SJSA1 (cell line): ENCODE results near the gene BMPER. TPM values are rescaled to one million over a fixed set of nuclear protein-coding genes. Genes with fewer than 3 reads are reported as not detected.
A peak's percentile ranks its signal among the peaks of the same experiment; 100 is the strongest.

Source experiments
- DNase-seq, 2 experiments: peaks; one replicate each; pipeline ENCODE4 v3.0.0-alpha.2; 2015 to 2020; ENCODE audit warnings: low spot score in 2 of 2, low read depth in 1 of 2
- H3K27ac ChIP-seq: fragments of 250-450 bp; sonication (Bioruptor Pico); 2 replicates; pipeline ENCODE4 v1.5.1; 2020; ENCODE audit warnings: mild to moderate bottlenecking, moderate library complexity
- H3K27me3 ChIP-seq: fragments of 250-450 bp; sonication (Bioruptor Pico); replicated peaks from 2 replicates; pipeline ENCODE4 v1.5.1; 2020; ENCODE audit warnings: mild to moderate bottlenecking, moderate library complexity
- H3K36me3 ChIP-seq: fragments of 250-450 bp; sonication (Bioruptor Pico); 2 replicates; pipeline ENCODE4 v1.5.1; 2020; ENCODE audit warnings: mild to moderate bottlenecking
- H3K4me1 ChIP-seq: fragments of 250-450 bp; sonication (Bioruptor Pico); replicated peaks from 2 replicates; pipeline ENCODE4 v1.6.1; 2021; ENCODE audit warnings: mild to moderate bottlenecking
- H3K4me3 ChIP-seq: fragments of 250-450 bp; sonication (Bioruptor Pico); 2 replicates; pipeline ENCODE4 v1.5.1; 2020; ENCODE audit warnings: mild to moderate bottlenecking
- H3K9me3 ChIP-seq: fragments of 250-450 bp; sonication (Bioruptor Pico); replicated peaks from 2 replicates; pipeline ENCODE4 v1.5.1; 2020; ENCODE audit warnings: mild to moderate bottlenecking
- total RNA-seq: library from RNA; depleted of rRNA; stranded (reverse); fragments of >200 nt; shearing (Covaris generic); gene quantifications from 2 replicates; pipeline ENCODE4 v1.2.3, GENCODE V29; 2014

Gene BMPER
- total RNA-seq, 1 experiment from 2014 or later = 2.8 TPM

DNA sequence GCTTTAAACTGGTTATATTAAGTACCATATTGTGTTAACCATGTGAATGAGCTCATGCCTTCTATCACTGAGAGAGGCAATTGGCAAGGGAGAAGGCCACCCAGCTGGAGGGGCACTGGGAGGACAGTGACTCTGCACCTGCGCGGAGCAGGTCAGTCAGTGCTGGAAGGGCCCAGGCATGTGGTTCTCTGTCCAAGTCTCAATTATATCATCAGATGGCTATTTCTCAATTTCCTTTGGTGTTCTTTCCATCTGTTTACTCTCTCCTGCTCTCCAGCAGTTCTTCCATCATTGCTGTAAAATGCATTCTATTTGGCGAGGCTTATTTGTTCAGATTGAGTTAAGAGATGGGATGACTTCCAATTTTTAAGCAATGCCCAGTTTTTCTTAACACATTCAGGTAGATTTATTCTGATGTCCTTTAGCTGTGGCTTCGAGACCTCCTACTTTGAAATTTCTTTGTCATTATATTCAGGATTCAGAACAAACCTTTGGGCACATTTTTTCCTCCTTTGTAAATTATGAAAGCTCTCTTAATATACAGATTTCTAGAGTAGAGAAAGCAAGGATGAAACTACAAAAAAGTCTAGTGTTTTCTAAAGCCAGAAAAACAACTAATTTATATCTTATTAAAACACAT is 159.3 kb downstream of the BMPER start:
- Histone ChIP-seq H3K36me3 (no peaks in the 10 kb centered on the region), H3K4me1 (peaks cover 9% of the 10 kb centered on the region), H3K27ac (no peak overlapping the region), H3K27me3 (no peaks in the 10 kb centered on the region), H3K4me3 (no peak overlapping the region), H3K9me3 (no peaks in the 10 kb centered on the region)
- peak; percentile 49 to 63 for DNase-seq

DNA sequence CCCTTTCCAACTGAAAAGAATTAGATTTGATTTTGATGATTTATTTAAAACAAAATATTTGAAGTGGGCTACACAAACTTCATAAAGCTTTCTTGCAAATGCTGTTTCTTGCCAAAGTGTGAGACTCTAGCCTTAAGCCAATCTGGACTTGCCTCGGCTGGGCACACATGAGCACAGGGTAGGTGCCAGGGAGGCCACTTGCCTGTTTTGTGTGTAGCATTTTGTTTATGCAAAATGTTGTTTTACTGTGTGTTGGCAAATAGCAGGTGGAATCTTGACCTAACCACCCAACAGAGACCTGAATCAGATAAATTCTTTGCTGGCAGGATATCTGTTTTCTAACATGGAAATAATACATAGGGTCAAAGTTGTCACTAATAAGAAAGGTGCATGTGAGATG is 161.1 kb downstream of the BMPER start:
- Histone ChIP-seq H3K9me3 (no peaks in the 10 kb centered on the region), H3K27me3 (no peaks in the 10 kb centered on the region), H3K36me3 (no peaks in the 10 kb centered on the region), H3K4me3 (no peak overlapping the region), H3K27ac (no peak overlapping the region), H3K4me1 (peaks cover 27% of the 10 kb centered on the region)
- no peak for DNase-seq

GRCh38 chr7:34067005-34067778 is 161.9 kb downstream of the BMPER start:
- Histone ChIP-seq H3K9me3 (no peaks in the 10 kb centered on the region), H3K27ac (no peak overlapping the region), H3K4me1 (peaks cover 29% of the 10 kb centered on the region), H3K27me3 (no peaks in the 10 kb centered on the region), H3K4me3 (no peak overlapping the region), H3K36me3 (no peaks in the 10 kb centered on the region)
- DNase-seq = no peak

- H3K4me3 ChIP-seq = no peak overlapping the region
- no peaks in the 10 kb centered on the region for H3K36me3 ChIP-seq
- H3K27ac ChIP-seq = no peak overlapping the region
- peak in 1 of 2 experiments; percentile 27 for DNase-seq
- no peaks in the 10 kb centered on the region for H3K27me3 ChIP-seq
- H3K9me3 ChIP-seq = no peaks in the 10 kb centered on the region
- peaks cover 24% of the 10 kb centered on the region for H3K4me1 ChIP-seq
Observed at GRCh38 chr7:34069676-34070075, 164.3 kb downstream of the BMPER start.

GRCh38 chr7:34070511-34071323 is 165.4 kb downstream of the BMPER start:
- no peaks in the 10 kb centered on the region for H3K27me3 ChIP-seq
- no peaks in the 10 kb centered on the region for H3K9me3 ChIP-seq
- H3K27ac ChIP-seq = no peak overlapping the region; the same call in 1 of the 2 replicates
- peaks cover 24% of the 10 kb centered on the region for H3K4me1 ChIP-seq
- H3K36me3 ChIP-seq = no peaks in the 10 kb centered on the region
- DNase-seq = peak in 1 of 2 experiments; percentile 68
- H3K4me3 ChIP-seq = no peak overlapping the region

DNA sequence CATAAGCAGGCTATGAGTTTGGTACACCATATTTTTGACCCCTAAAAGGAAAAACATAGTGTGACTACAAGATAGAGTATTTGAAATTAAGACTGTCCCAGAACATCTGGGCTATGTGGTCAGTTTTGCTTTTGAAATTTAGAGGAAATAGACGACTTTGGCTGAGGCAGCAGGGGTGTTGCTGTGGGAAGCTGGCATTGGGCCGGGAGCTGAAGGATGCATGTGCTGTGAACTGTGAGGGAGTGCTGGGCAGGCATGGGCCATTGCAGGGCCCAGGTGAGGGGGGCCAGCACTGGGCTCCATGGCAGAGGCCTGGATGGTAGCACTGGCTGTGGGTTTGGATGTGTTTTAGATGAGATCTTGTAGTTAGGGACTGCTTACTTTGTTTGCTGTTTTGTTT is 168.3 kb downstream of the BMPER start:
- Histone ChIP-seq H3K9me3 (no peaks in the 10 kb centered on the region), H3K4me3 (no peak overlapping the region), H3K36me3 (no peaks in the 10 kb centered on the region), H3K27ac (no peak overlapping the region), H3K4me1 (peaks cover 24% of the 10 kb centered on the region), H3K27me3 (no peaks in the 10 kb centered on the region)
- DNase-seq = no peak

- DNase-seq = no peak
- Histone ChIP-seq H3K4me1 (peaks cover 22% of the 10 kb centered on the region), H3K9me3 (no peaks in the 10 kb centered on the region), H3K4me3 (no peak overlapping the region), H3K27me3 (no peaks in the 10 kb centered on the region), H3K27ac (no peak overlapping the region), H3K36me3 (no peaks in the 10 kb centered on the region)
Observed at GRCh38 chr7:34074421-34074820, 169.1 kb downstream of the BMPER start.

DNA sequence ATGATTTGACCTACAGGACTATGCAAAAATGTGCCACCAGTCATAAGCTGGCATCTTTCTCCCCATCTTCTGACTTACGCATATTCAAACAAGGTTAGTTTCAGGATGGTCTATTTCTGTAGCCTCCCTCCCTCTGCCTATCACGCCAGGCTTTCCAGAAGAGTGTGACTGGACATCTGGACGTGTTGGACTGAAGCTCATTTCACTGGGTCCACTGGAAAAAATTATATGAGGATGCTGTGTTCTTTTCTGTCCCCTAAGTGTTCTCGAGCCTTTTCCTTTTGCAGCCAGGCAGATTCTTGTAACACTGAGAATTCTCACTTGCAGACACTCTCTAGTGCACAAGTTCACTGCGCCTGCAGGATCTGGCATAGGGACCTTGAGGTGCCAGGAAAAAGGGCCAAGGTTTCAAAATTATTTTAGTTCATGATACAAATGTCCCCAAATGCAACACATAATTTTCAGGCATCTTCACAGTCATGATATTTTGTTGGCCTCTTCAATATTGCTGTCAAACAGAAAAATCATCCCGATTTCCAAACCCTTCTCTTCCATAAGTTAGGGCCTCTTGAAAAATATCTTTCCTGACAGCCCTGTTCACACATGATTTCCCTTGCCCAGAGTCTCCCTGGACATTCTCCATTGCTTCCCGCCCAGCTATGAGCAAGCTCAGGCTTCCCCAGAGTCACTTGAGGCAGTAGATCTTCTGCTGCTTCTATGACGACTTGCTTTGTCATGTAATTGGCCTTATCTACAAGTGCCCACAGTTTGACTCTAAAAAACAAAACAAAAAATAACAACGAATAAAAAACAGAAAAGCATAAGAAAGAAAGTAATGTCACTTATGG is 170.4 kb downstream of the BMPER start:
- no peak for DNase-seq
- Histone ChIP-seq H3K9me3 (no peaks in the 10 kb centered on the region), H3K4me1 (peaks cover 9% of the 10 kb centered on the region), H3K27me3 (no peaks in the 10 kb centered on the region), H3K4me3 (no peak overlapping the region), H3K27ac (no peak overlapping the region), H3K36me3 (no peaks in the 10 kb centered on the region)

DNA sequence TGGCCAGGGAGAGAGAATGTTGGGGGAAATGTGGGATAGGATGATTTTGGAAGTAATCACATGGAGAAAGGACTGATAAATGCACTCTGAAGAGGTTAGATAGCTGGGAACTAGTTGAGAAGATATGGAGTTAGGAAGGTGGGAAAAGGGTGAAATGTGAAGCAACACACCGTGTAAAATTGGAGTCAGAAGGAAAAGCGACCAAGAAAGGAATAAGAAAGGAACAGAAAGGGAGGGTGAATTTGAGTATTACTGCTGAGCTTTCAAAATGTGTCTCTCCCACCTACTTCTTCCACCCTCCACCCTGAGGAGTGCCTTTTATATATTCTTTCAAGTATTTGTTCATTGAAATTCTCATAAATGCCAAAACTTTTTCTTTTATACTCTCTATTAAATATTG is 171.8 kb downstream of the BMPER start:
- Histone ChIP-seq H3K9me3 (no peaks in the 10 kb centered on the region), H3K36me3 (no peaks in the 10 kb centered on the region), H3K4me3 (no peak overlapping the region), H3K27me3 (no peaks in the 10 kb centered on the region), H3K4me1 (no peaks in the 10 kb centered on the region), H3K27ac (no peak overlapping the region)
- no peak for DNase-seq

DNA sequence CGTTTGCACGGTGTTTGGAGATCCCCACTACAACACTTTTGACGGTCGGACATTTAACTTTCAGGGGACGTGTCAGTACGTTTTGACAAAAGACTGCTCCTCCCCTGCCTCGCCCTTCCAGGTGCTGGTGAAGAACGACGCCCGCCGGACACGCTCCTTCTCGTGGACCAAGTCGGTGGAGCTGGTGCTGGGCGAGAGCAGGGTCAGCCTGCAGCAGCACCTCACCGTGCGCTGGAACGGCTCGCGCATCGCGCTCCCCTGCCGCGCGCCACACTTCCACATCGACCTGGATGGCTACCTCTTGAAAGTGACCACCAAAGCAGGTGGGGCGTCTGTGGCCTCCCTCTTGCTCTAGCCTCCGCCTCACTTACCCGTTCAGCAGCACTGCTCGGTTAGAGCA is 173.5 kb downstream of the BMPER start:
- H3K27me3 ChIP-seq = no peaks in the 10 kb centered on the region
- no peaks in the 10 kb centered on the region for H3K4me1 ChIP-seq
- H3K36me3 ChIP-seq = no peaks in the 10 kb centered on the region
- no peak overlapping the region for H3K4me3 ChIP-seq
- H3K9me3 ChIP-seq = no peaks in the 10 kb centered on the region
- DNase-seq = no peak
- H3K27ac ChIP-seq = no peak overlapping the region

DNA sequence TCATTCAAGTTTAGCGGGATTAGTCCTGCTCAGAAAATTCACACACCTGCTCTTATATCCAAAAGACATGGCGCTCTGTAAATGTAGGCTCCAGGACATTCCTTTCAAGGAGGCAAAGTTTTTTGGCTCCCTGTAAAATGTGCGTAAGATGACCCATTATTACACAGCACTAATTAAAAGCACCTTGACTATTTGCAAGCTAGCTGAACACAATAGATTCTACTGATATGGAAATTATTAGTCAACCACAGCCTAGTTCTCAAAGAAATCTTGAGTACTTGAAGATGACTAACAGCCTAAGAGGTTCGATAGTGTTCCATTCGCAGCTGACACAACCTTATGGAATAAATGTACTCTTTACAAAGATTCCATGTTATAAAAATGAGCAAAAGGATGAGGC is 175.2 kb downstream of the BMPER start:
- Histone ChIP-seq H3K27me3 (no peaks in the 10 kb centered on the region), H3K4me3 (no peak overlapping the region), H3K27ac (no peak overlapping the region), H3K4me1 (no peaks in the 10 kb centered on the region), H3K9me3 (no peaks in the 10 kb centered on the region), H3K36me3 (no peaks in the 10 kb centered on the region)
- no peak for DNase-seq

DNA sequence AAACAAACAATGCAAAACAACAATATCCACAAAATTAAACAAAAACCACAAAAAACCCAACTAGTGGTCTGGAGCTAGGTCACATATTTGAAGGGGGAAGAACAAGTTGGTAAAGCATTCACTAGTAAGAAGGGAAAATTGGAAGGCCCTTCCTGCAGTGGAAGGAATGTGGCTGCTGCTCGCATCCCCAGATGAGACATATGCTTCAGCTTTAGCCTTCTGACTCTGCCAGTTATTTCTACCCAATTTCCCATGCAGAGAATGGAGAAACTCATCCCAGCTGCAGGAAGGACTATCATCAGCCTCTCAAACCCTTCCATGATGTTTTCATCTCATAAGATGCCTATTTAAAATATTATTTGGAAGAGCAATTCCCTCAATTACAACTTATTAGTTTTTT is 176.6 kb downstream of the BMPER start:
- H3K27me3 ChIP-seq = no peaks in the 10 kb centered on the region
- H3K27ac ChIP-seq = no peak overlapping the region
- no peak for DNase-seq
- no peaks in the 10 kb centered on the region for H3K36me3 ChIP-seq
- H3K4me3 ChIP-seq = no peak overlapping the region
- no peaks in the 10 kb centered on the region for H3K4me1 ChIP-seq
- H3K9me3 ChIP-seq = no peaks in the 10 kb centered on the region

- no peak overlapping the region for H3K4me3 ChIP-seq
- no peak overlapping the region for H3K27ac ChIP-seq
- no peaks in the 10 kb centered on the region; the same call in 1 of the 2 replicates for H3K4me1 ChIP-seq
- DNase-seq = no peak
- H3K36me3 ChIP-seq = no peaks in the 10 kb centered on the region
- no peaks in the 10 kb centered on the region for H3K9me3 ChIP-seq
- H3K27me3 ChIP-seq = no peaks in the 10 kb centered on the region
Observed at GRCh38 chr7:34083440-34083839, 178.1 kb downstream of the BMPER start.
